Activated naive CD4-positive, alpha-beta T cell treated with Interleukin-2 at 50 U/mL for 16 hours (primary cell): Measurements from ENCODE around the gene FAM20C.
"Not testable (repeated sequence)": the region's sequence is repeated elsewhere in the genome, so short reads cannot be mapped to it uniquely, and the experiment has no call there.

Experiments used
- DNase-seq: peaks from one replicate; pipeline ENCODE4 v3.0.0-alpha.2; 2020

FAM20C gene

DNA sequence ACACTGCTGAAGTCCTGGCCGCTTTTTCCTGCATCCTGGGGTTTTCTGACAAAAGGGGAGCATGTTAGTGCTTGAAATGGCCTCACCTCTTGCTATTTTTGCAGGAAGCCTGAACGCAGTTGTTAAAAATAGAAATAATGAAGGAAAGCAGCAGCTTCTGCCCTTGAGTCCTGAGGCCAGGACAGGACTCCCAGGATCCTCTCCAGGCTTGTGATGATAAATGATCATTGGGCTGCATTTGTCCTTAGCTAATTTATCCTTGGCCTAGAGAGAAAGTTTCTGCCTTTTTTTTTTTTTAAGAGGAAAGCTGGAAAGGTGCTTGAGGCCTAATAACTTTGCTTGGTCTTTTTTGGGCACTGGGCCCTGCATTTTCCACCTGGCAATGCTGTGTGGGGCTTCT lies 17.7 kb upstream of the FAM20C start:
- DNase-seq, result no peak

DNA sequence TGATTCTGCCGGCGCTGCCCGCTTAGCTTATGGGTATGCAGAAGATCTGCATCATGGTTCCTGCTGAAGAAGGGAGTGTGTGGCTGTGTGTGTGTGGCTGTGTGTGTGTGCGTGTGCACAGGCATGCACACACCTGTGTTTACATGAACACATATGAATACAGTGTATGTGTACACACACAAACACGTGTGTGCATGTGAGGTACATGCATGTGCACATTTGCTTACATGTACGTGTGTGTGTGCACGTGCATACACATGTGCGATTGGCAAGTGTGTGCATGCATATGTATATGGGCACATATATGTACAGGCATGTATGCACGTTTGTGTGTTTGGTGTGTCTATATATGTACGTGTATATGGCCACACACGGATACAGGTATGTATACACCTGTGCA lies 16.4 kb upstream of the FAM20C start:
- no peak for DNase-seq

DNA sequence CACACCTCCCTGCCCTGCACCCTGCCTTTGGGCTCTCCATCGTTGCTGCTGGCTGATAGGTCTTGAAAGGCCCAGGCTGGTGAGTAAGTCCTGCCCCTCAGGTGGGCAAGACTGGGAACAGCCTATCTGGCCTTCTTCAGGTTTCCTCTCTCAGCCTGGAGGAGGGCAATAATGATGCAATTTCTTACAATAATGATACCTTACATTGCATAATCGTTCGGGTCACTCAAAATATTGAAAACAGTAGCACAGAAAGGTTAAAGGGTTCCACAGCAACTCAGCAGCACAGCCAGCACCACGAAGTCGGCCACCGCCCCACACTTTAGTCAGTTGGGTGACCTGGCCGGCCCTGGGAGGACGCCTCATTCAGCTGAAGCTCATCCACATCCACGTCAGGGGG lies 16.0 kb upstream of the FAM20C start:
- DNase-seq, result no peak

DNA sequence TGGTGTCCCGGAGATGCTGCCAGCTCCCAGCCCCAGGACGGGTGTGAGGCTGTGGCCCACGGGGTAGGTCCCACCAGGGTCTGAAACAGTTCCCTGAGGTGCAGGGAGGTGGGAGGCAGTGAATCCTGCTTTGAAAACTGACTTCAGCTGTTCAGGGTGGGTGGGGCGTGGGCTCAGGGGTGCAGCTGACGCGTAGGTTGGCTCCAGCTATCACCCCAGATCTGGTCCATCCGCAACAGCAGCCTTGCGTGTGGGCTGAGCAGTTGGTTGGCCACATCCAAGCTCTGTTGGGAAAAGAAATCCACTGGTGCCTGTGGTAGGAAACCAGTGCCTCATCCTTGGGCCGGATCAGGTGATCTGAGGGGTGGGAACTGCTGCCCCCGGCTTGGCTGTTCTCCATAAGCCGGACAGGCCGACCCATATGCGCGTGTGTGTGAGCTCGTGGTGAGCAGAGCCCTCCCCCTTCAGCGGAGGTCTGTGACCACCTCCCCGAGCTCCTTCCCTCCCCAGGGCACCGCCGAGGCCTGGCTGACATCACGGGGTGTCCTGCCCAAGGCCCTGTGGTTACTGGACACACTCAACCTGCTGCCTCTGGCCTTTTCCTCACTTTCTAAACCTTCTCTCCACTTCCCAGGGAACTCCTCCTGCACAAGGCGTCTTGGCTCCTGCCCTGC lies 15.4 kb upstream of the FAM20C start:
- no peak for DNase-seq

DNA sequence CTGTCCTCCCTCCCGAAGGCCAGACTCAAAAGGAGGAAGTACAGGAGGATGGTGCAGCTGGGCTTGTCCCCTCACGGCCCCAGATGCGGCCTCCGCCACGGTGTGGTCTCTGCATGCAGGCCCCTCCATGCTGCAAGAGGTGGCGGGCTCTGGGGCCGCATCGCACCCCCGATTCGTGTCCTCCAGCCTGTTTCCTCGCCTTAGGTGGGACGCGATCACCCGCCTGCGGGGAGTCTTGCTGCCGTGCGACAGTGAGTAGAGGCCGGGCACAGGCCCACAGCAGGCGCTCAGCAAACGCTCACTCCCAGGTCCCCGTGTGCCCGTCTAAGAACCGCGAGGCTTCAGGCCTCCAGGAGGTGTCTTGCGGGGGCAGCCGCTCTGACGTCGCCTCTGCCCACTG lies 13.9 kb upstream of the FAM20C start:
- no peak for DNase-seq

DNA sequence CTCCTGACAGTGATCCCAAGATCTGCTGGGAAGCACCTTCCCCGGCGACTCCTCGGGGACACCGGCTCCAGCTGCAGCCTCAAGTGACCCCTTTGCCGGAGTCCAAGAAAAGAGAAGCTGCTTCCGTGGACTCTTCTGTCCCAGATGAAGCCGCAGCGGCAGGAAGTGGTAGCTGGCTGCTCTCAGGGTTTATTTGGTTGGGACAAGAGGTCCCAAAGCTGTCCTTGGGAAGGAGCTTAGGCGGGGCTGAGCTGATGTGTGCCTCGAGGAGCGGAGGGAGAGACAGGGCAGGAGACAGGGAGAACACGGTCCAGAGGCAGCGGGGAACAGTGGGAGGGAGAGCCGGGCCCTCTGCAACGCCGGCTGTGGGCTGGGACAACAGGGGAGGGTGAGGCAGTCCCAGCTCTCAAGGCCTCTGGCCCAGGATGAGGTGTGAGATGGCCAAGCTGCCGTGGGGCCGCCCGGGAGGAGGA lies 13.1 kb upstream of the FAM20C start:
- no peak for DNase-seq

DNA sequence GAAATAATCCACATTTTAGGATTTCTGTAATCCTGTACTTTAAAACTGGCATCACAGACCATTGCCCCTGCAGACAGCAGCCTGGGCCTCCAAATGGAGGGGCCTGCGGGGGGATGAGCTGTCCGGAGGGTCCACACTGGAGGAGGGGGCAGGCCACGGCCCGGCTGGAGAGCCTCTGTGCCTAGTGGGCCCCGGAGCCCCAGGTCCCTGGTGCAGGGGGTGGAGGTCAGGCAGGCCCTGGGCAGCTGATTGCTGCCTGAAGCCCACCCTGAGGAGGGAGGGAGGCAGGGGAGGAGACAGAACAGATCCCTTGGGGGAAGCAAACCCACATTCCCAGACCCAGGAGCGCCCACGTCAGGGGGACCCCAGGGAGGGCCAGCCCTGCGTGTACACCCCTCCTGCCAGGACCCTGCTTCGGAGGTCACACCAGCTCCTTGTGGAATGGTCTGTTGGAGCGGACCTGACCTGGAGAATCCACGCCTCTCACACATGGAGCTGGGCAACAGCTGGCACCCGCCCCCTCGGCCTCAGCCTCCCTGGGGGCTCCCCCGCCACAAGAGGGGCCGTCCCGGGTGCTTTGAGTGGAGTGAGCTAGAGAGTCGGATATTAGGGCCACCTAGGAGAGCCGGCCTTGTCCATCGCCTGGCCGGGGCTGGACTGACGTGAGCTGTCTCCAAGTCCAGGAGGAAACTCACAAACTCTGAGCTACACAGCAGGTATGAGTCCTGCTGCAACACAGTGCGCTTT lies 12.2 kb upstream of the FAM20C start:
- no peak for DNase-seq

DNA sequence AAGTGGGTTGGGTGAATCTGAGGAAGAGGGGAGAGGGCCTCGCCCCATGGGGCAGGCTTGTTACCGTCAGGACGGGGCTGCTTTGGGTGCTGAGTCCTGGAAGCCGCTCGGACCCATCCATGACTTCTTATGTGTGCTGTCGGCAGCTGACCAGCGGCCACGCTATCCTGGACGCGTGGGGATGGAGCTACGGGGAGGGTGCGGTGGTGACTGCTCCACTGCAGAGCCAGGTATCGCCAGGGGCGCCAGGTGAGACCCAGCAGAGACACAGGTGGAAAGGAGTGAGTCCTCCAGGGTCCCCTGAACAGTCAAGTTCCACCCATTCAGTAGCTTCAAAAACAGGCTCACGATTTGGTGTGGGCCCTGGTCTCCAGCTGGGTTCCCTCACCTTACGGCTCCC lies 10.6 kb upstream of the FAM20C start:
- no peak for DNase-seq

DNA sequence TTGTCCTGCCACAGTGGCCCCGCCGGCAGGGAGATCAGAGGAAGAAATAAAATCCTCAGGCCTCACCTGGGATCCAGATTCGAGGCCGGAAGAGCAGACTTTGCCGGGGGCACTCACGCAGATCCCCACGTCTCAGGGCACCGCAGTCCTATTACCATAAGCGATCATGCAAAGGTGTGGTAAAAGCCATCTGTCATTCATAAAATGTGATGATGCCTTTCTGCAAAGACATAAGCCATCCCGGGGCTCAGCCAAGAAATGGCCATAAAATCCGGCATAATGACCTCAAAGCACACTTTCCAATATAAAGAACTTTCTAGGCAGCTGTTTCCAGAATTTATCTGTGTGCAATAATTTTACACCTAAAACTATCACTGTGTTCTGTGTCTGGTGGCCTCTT lies 9.9 kb upstream of the FAM20C start:
- DNase-seq, result not testable (repeated sequence)

DNA sequence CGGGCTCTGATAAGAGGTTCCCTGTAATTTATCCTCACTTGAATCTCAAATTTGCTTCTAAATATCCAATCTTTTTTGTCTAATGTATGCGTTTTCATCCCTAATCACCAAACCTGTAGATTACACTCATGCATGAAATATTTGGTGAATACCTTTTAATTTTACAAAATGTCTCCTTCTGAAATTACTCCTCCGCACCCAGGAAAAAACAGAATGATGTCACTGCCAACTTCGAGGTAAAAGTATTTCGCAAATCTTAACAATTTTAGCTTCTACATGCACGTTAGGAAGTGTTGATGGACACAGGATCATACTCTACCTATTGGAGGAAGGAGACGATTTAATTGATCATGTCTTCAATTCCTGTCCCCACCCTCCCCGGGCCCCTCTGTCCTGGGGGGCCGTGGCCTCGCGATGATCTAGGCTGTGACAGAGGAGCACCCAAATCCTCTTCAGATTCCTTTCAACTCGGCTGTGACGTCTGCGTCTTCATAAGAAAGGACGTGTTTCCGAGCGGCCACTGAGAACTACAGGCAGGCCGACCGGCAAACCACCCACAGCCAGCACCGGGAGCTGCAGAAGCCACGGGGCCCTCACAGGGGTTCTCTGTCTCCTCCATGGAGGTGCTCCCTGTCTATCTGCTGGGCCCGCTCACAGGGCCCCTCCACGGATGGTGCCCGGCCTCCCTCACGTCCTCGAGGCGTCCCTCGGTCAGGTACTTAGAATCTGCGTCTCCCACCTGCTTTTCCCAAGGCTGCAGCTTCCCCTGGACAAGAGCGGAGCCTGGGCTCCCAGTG lies 8.7 kb upstream of the FAM20C start:
- no peak for DNase-seq

DNA sequence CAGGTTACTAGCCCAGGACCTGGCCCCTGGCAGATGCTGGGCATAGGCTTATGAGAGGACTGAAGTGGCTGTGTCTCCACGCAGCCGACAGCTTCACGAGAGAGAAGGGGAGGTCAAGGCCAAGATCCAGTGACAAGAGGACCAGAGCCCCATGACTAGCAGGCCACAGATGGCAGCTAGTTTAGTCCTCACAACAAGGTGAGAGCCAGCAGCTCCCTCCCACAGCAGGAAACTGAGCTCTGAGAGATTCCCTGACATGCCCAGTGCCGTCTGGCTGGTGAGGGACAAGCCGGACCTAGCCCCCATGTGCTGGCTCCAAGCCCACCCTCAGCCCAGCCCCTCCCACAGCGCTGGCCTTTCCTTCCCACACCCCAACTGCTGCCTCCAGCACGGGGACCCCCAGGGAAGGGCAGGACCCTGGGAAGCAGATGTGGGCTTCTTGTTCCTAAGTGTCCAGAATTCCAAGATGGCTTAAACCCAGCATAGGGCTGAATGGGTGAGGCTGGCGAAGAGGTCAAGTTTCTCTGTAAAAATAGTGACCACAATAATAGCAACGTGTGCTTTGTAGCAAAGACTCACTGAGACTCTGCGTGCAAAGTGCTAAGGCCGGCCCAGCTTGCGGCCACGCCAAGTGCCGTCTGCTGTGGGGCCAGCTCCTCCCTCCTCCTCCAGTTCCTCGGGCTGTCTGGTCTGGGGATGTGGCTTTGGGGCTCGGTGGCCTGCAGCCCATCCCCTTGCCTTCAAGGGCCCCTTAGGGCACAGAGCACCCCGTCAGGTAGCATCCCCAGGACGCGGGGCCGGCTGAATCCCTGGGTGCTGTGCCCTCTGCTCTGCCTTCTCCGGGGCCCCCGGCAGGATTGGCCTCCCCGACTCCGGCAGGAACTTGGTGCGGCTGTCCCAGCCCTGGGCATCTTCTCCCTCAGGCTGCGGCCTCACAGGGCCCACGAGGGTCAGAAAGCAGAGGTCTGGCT lies 7.8 kb upstream of the FAM20C start:
- no peak for DNase-seq

DNA sequence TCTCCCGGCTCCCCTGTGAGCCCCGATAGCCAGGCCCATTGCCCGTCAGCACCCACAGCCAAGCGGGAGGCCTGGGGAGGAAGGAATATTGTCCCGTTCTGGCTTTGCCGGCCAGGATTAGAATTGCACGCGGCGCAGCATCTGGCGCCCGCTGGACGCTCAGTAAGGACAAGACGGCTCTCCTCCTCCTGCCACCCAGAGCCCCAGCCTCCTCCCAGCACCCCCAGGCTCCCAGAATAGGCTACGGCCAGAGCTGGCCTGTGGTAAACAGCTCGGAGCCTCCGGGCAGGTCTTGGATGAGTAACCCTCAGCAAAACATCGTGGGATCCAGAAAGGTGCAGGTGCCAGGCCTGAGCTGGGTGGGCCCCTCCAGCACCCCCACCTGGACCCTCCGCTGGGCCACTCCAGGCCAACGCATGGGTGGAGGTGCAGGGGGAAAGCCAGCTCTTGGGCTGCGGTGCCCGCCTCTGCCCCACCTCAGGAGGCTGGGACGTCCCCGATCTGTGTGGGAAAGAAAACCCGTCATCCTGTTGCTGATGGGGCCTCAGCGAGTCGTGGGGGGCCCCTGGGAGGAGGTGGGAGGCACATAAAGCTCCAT lies 5.8 kb upstream of the FAM20C start:
- DNase-seq, result no peak

DNA sequence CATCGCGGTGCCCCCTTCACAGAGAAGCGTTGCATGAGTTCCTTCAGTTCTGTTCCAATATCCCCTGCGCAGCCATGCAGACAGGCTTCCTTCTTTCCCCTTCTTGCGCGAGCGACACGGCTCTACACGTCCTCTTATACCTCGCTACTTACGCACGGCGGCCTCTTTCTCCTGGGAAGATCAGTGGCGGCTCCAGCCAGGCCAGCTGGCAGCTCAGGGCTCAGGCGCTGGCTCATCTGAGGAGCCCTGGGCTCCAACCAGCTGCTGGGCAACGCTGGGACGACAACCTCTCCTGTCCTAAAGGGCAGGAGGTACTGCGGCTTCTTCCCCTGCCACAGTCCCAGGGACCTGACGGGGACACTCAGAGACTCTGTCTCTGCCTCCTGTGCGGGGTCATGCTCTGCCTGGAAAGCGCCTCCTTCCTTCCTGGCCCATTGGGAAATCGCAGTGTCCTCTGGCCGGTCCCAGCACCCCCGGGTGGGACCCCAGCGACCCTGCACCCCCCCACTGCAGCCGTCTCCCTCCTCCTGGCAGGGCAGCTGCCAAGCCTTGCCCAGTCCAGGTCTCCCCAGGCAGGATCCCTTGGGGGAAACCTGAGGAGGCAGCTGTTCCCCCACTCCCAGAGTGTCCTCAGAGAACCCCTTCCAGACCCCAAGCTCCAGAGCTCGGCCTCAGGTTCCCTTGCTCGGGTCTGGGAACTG lies 5.0 kb upstream of the FAM20C start:
- no peak for DNase-seq

DNA sequence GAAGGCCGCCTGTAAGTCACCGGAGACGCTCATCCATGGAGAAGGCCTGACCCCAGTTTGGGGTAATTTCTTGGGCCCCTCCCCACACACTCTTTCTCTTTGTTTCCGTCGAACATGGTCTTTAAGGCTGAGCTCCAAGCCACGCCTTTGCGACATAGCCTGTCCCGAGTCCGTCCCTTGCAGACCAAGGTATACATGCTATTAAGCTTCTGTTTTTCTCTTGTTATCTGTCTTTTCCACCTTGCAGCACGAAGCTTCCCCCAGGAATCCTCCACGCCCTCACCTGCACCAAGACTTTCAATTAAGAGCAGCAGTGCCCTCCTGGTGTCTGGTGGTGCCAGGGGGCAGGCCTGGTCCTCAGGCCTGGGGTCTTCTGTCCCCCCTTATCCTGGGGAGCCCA lies 4.2 kb upstream of the FAM20C start:
- no peak for DNase-seq

DNA sequence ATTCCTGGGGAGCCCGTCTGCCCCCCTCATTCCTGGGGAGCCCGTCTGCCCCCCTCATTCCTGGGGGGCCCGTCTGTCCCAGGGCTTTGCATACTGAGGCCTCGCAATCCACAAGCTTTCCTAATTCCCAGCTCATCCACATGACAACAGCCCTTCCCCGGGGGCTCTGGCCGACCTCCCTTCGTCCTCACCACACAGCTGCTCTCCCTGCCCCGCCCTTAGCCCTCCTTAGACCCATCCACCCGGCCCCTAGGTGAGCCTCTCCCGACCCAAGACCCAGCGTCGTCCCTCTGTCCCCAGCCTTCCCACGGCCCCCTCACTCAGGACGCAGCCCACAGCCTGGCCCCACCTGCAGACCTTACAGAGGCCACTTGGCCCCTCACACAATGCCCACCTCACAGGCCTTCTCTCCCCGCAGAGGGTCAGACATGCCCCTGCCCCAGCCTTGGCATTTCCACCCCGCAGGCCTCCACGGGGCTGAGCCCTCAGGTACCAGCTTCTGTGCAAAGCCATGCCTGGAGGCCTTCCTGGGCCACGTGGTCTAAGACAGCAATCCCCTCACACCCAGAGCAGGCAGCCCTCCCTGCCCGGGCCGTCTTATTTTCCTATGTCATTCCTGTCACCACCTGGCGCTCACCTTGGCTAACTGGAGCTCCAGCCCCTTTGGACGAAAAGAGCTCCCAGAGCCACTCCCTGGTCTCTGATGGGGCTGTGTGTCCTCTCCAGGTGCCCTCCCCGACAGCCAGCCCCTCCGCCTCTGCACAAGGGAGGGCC lies 3.5 kb upstream of the FAM20C start:
- no peak for DNase-seq

DNA sequence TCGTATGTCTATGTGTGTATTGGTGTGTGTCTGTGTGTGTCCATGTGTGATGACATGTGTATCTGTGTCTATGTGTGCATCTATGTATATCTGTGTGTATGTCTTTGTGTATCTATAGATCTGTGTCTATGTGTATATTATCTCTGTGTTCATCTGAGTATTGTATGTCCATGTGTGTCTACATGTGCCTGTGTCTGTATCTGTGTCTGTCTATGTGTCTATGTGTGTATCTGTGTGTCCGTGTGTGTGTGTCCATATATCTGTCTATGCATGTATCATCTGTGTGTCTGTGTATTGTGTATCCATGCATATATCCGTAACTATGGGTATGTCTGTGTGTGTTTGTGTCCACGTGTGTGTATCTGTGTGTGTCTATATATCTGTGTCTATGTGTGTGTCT lies 2.7 kb upstream of the FAM20C start:
- DNase-seq, result no peak

DNA sequence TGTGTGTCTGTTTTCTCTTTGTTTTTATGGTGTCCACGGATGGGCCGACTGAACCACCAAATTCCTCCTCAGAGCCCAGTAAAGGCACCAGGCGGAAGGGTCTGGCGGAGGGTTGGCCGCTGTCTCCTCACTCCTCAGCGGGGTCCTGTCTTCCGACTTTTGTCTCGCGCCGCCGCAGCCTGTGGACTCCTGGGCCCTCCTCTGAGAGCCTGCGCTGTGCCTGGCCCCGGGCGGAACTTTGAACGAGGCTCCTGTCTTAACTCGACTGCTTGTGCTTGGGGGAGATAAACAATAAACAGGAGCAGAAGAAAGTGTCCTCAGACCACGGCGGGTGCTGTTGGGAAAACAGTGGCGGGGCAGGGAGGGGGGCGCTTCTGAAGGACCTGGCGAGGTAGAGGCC lies 2.2 kb upstream of the FAM20C start:
- no peak for DNase-seq

DNA sequence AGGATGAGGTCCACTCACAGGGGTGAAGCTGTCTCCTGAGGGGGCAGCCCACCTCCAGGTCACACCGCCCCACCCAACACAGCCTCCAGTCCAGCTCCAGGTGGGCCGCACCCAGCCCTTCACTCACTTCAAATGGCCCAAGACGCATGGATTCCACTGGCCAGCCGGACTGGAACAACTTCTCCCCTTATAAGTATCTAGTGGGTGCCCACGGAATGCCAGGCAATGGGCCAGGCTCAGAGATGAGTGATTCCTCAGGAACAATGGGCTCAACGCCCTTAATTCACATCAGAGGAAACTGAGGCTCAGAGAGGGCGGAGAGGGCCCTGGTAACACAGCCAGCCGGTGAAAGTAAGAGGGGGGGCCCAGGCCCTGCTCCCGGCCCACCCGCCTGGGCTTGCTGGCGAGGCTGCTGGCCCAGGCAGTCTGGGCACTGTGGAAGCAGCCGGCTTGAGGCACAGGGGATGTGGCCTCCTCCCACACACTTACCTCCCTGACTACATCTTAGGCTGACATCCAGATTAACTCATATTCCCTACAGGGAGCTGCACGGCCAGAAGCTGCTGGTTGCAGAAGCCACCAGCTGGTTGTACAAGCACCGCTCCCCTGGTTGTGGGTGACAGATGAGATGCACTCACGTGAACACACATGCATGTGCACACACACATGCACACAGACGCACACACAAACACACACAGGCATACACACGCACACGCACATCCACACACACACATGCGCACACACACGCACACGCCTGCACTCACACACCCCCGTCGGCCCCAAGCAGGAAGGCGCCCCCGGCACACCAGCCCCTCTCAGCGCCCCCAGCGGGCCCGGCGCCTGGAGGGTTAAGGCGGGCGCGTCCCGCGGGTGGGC lies 1.0 kb upstream of the FAM20C start:
- DNase-seq, result no peak

DNA sequence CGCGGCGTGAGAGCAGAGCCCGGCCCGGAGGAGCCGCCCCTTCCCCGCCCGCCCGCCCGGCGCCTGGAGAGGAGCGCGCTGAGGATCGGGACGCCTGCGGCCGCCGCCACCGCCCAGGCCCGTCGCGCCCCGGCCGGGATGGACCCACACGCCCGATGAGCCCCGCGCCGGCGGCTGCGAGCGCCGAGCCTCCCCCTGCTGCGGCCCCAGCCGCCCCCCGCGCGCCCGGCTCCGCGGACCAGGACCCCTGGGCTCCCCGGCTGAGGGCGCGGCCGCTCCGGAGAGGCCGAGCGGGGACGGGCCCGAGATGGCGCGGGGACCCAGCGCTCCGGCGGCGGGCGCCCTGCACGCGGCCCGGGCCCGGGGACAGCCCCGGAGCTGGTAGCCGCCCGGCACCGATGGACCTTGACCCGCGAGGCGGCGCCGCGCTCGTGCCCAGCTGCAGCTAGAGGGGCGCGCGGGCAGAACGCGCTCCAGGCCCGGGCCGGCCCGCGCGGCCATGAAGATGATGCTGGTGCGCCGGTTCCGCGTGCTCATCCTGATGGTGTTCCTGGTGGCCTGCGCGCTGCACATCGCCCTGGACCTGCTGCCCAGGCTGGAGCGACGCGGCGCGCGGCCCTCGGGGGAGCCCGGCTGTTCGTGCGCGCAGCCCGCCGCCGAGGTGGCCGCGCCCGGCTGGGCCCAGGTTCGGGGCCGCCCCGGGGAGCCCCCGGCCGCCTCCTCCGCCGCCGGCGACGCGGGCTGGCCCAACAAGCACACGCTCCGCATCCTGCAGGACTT lies 520 bp downstream of the FAM20C start:
- no peak for DNase-seq
